ENCODE data around the gene DTD1.

DTD1 gene

GRCh38 chr20:18734525-18735189 lies 146.8 kb downstream of the DTD1 start:
- H3K27me3 ChIP-seq (ENCODE audit: insufficient read depth, low read length), result no peaks in the 10 kb centered on the region
- H3K79me2 ChIP-seq (ENCODE audit: insufficient read depth, low read length), result no peaks in the 10 kb centered on the region
- H2AFZ ChIP-seq (ENCODE audit: low read length), result no peak overlapping the region
- H3K9me3 ChIP-seq (ENCODE audit: low read length), result no peaks in the 10 kb centered on the region
- H3K4me1 ChIP-seq (ENCODE audit: insufficient read depth, low read length, severe bottlenecking), result peaks cover 3% of the 10 kb centered on the region
- H3K36me3 ChIP-seq (ENCODE audit: insufficient read depth, low read length), result no peaks in the 10 kb centered on the region
- no peak overlapping the region for H3K4me2 ChIP-seq (ENCODE audit: low read length)
- H3K4me3 ChIP-seq (ENCODE audit: low read depth, low read length, poor library complexity, severe bottlenecking), result no peak overlapping the region
- no peaks in the 10 kb centered on the region for H3K9me2 ChIP-seq (ENCODE audit: low read depth, low read length)
- H4K20me1 ChIP-seq (ENCODE audit: insufficient read depth, low read length), result no peaks in the 10 kb centered on the region
- no peak for TF ChIP-seq CTCF (IDR thresholded peaks at IDR 0.05; ENCODE audit: low read length)
- TF ChIP-seq EZH2 (IDR thresholded peaks at IDR 0.05; ENCODE audit: borderline replicate concordance, low read length), result no peak
- H3K27ac ChIP-seq (ENCODE audit: low read depth, low read length, poor library complexity, severe bottlenecking), result no peak overlapping the region
- H3K9ac ChIP-seq (ENCODE audit: low read length), result no peak overlapping the region
- no peaks in the 10 kb centered on the region for H3F3A ChIP-seq (ENCODE audit: insufficient read depth, low read length)

GRCh38 chr20:18737140-18737539 lies 149.3 kb downstream of the DTD1 start:
- no peak overlapping the region for H3K9ac ChIP-seq (ENCODE audit: low read length)
- no peaks in the 10 kb centered on the region for H3K27me3 ChIP-seq (ENCODE audit: insufficient read depth, low read length)
- H3K4me2 ChIP-seq (ENCODE audit: low read length), result no peak overlapping the region
- no peaks in the 10 kb centered on the region for H4K20me1 ChIP-seq (ENCODE audit: insufficient read depth, low read length)
- no peaks in the 10 kb centered on the region for H3K9me2 ChIP-seq (ENCODE audit: low read depth, low read length)
- H3K79me2 ChIP-seq (ENCODE audit: insufficient read depth, low read length), result no peaks in the 10 kb centered on the region
- no peak overlapping the region for H3K4me3 ChIP-seq (ENCODE audit: low read depth, low read length, poor library complexity, severe bottlenecking)
- H3K9me3 ChIP-seq (ENCODE audit: low read length), result no peaks in the 10 kb centered on the region
- H3F3A ChIP-seq (ENCODE audit: insufficient read depth, low read length), result no peaks in the 10 kb centered on the region
- peaks cover 3% of the 10 kb centered on the region for H3K4me1 ChIP-seq (ENCODE audit: insufficient read depth, low read length, severe bottlenecking)
- H3K36me3 ChIP-seq (ENCODE audit: insufficient read depth, low read length), result no peaks in the 10 kb centered on the region
- H2AFZ ChIP-seq (ENCODE audit: low read length), result no peak overlapping the region
- TF ChIP-seq EZH2 (IDR thresholded peaks at IDR 0.05; ENCODE audit: borderline replicate concordance, low read length) (no peak), CTCF (IDR thresholded peaks at IDR 0.05; ENCODE audit: low read length) (no peak)
- no peak overlapping the region for H3K27ac ChIP-seq (ENCODE audit: low read depth, low read length, poor library complexity, severe bottlenecking)

GRCh38 chr20:18738055-18738454 lies 150.2 kb downstream of the DTD1 start:
- no peak overlapping the region for H3K4me2 ChIP-seq (ENCODE audit: low read length)
- no peaks in the 10 kb centered on the region for H3K9me2 ChIP-seq (ENCODE audit: low read depth, low read length)
- no peak overlapping the region for H2AFZ ChIP-seq (ENCODE audit: low read length)
- no peaks in the 10 kb centered on the region for H4K20me1 ChIP-seq (ENCODE audit: insufficient read depth, low read length)
- no peaks in the 10 kb centered on the region for H3K27me3 ChIP-seq (ENCODE audit: insufficient read depth, low read length)
- H3F3A ChIP-seq (ENCODE audit: insufficient read depth, low read length), result no peaks in the 10 kb centered on the region
- peaks cover 3% of the 10 kb centered on the region for H3K4me1 ChIP-seq (ENCODE audit: insufficient read depth, low read length, severe bottlenecking)
- no peaks in the 10 kb centered on the region for H3K36me3 ChIP-seq (ENCODE audit: insufficient read depth, low read length)
- no peak overlapping the region for H3K9ac ChIP-seq (ENCODE audit: low read length)
- no peak for TF ChIP-seq EZH2 (IDR thresholded peaks at IDR 0.05; ENCODE audit: borderline replicate concordance, low read length)
- TF ChIP-seq CTCF (IDR thresholded peaks at IDR 0.05; ENCODE audit: low read length), result no peak
- H3K4me3 ChIP-seq (ENCODE audit: low read depth, low read length, poor library complexity, severe bottlenecking), result no peak overlapping the region
- H3K27ac ChIP-seq (ENCODE audit: low read depth, low read length, poor library complexity, severe bottlenecking), result no peak overlapping the region
- no peaks in the 10 kb centered on the region for H3K79me2 ChIP-seq (ENCODE audit: insufficient read depth, low read length)
- H3K9me3 ChIP-seq (ENCODE audit: low read length), result no peaks in the 10 kb centered on the region
